ENCODE results near the gene ZNF318.

Gene ZNF318

DNA sequence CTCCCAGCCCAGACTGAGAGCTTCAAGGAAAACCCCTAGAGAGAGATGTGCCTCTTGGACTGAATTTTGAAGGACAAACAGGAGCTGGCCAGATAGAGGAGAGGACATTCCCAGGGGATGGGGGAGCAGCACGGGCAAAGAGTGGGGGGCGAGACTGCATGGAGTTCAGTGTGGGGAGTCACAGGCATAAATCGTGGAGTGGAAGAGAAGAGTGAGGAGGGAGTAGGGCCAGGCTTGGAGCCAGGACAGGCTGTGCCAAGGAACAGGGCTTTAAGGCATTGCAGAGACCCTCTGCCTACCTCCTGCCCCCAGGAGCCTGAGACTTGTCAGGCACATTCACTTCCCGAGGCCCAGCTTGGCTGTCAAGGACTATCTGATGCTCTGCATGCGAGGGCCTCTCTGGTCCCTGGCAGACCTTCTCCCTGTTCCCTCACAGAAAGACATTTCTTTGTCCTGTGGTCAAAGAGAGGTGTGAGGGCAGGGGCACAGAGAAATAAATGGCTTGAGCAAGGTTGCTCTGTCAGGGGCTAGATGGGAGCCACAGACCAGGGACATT lies 76.6 kb downstream of the ZNF318 start:
- WGBS (ENCODE audit: extremely low coverage, insufficient coverage, insufficient read length) = no CpG with 5 or more reads among the region's 5 CpGs
- Histone ChIP-seq H3K9me3 (ENCODE audit: insufficient read depth, low read depth, low read length) (peaks cover 3% of the 10 kb centered on the region), H2AK5ac (ENCODE audit: low read length) (no peak overlapping the region), H2AFZ (ENCODE audit: insufficient read depth, low read length, poor library complexity) (no peak overlapping the region), H4K91ac (ENCODE audit: low read depth, low read length) (no peak overlapping the region), H3K4ac (ENCODE audit: low read depth, low read length) (no peak overlapping the region), H3K18ac (ENCODE audit: low read length) (no peak overlapping the region), H3K14ac (ENCODE audit: low read length) (no peak overlapping the region), H4K8ac (ENCODE audit: low read depth, low read length) (no peak overlapping the region), H3K9ac (ENCODE audit: low read length) (no peak overlapping the region), H3K23ac (ENCODE audit: low read length) (no peak overlapping the region), H3K4me3 (ENCODE audit: low read depth, low read length) (no peak overlapping the region), H3K79me2 (ENCODE audit: control insufficient read depth, insufficient read depth, low read length, poor library complexity) (no peaks in the 10 kb centered on the region), H3K4me1 (ENCODE audit: control insufficient read depth in 1 of 2, insufficient read depth in 2 of 2, low read length in 2 of 2) (no peaks in the 10 kb centered on the region), H3K4me2 (ENCODE audit: low read length) (no peak overlapping the region), H4K12ac (ENCODE audit: low read depth, low read length) (no peak overlapping the region), H2BK5ac (ENCODE audit: low read depth, low read length, poor library complexity) (no peak overlapping the region), H3K79me1 (ENCODE audit: low read length) (no peaks in the 10 kb centered on the region), H3K27me3 (ENCODE audit: insufficient read depth, low read length) (no peaks in the 10 kb centered on the region), H2BK12ac (ENCODE audit: low read length) (no peak overlapping the region), H2BK120ac (ENCODE audit: insufficient read depth, low read length, poor library complexity) (no peak overlapping the region), H3K36me3 (ENCODE audit: control insufficient read depth in 1 of 2, insufficient read depth in 2 of 2, low read length in 2 of 2) (no peaks in the 10 kb centered on the region), H3K27ac (ENCODE audit: low read depth, low read length) (no peak overlapping the region)
- DNase-seq = no peak

DNA sequence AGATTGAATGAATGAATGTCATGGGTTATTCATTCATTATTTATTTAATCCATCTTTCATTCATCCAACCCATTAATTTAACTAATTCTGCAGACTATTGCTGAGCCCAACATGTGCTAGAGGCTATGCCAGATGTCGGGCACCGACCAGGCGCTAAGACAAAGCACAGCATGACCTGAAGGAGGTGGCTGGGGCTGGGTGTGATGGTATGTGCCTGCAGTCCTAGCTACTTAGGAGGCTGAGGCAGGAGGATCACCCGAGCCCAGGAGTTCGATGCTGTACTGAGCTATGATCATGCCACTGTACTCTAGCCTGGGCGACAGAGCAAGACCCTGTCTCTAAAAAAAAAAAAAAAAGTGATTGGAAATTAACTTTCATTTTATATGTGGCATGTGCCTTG lies 77.1 kb downstream of the ZNF318 start:
- H3K4me2 ChIP-seq (ENCODE audit: low read length) = no peak overlapping the region
- no peak overlapping the region for H2AK5ac ChIP-seq (ENCODE audit: low read length)
- H2BK5ac ChIP-seq (ENCODE audit: low read depth, low read length, poor library complexity) = no peak overlapping the region
- H4K12ac ChIP-seq (ENCODE audit: low read depth, low read length) = no peak overlapping the region
- H3K27me3 ChIP-seq (ENCODE audit: insufficient read depth, low read length) = no peaks in the 10 kb centered on the region
- H3K23ac ChIP-seq (ENCODE audit: low read length) = no peak overlapping the region
- no peak overlapping the region for H2AFZ ChIP-seq (ENCODE audit: insufficient read depth, low read length, poor library complexity)
- H3K18ac ChIP-seq (ENCODE audit: low read length) = no peak overlapping the region
- no peak overlapping the region for H2BK12ac ChIP-seq (ENCODE audit: low read length)
- no peak overlapping the region for H3K14ac ChIP-seq (ENCODE audit: low read length)
- H3K27ac ChIP-seq (ENCODE audit: low read depth, low read length) = no peak overlapping the region
- no peak overlapping the region for H3K4me3 ChIP-seq (ENCODE audit: low read depth, low read length)
- H3K4ac ChIP-seq (ENCODE audit: low read depth, low read length) = no peak overlapping the region
- no peak overlapping the region for H3K9ac ChIP-seq (ENCODE audit: low read length)
- no peak for DNase-seq
- H3K4me1 ChIP-seq (ENCODE audit: control insufficient read depth in 1 of 2, insufficient read depth in 2 of 2, low read length in 2 of 2) = no peaks in the 10 kb centered on the region
- no CpG with 5 or more reads among the region's 6 CpGs for WGBS (ENCODE audit: extremely low coverage, insufficient coverage, insufficient read length)
- no peak overlapping the region for H4K8ac ChIP-seq (ENCODE audit: low read depth, low read length)
- H2BK120ac ChIP-seq (ENCODE audit: insufficient read depth, low read length, poor library complexity) = no peak overlapping the region
- no peaks in the 10 kb centered on the region for H3K79me1 ChIP-seq (ENCODE audit: low read length)
- no peaks in the 10 kb centered on the region for H3K79me2 ChIP-seq (ENCODE audit: control insufficient read depth, insufficient read depth, low read length, poor library complexity)
- peaks cover 3% of the 10 kb centered on the region for H3K9me3 ChIP-seq (ENCODE audit: insufficient read depth, low read depth, low read length)
- H4K91ac ChIP-seq (ENCODE audit: low read depth, low read length) = no peak overlapping the region
- H3K36me3 ChIP-seq (ENCODE audit: control insufficient read depth in 1 of 2, insufficient read depth in 2 of 2, low read length in 2 of 2) = no peaks in the 10 kb centered on the region

DNA sequence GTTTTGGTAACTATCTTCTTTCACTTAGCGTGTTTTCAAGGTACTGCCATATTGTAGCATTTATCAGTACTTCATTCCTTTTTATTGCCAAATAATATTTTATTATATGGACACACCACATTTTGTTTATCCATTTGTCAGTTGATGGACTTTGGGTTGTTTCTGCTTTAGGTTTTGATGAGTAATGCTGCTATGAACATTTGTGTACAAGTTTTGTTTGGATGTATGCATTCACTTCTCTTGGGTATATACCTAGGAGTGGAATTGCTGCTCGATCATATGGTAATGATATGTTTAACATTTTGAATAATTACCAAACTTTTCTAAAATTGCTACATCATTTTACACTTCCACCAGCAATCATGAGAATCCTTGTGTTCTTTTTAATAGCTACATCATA lies 77.7 kb downstream of the ZNF318 start:
- Histone ChIP-seq H4K91ac (ENCODE audit: low read depth, low read length) (no peak overlapping the region), H3K4me1 (ENCODE audit: control insufficient read depth in 1 of 2, insufficient read depth in 2 of 2, low read length in 2 of 2) (no peaks in the 10 kb centered on the region), H3K27me3 (ENCODE audit: insufficient read depth, low read length) (no peaks in the 10 kb centered on the region), H3K4me3 (ENCODE audit: low read depth, low read length) (no peak overlapping the region), H3K4ac (ENCODE audit: low read depth, low read length) (no peak overlapping the region), H3K18ac (ENCODE audit: low read length) (no peak overlapping the region), H3K23ac (ENCODE audit: low read length) (no peak overlapping the region), H2AFZ (ENCODE audit: insufficient read depth, low read length, poor library complexity) (no peak overlapping the region), H3K36me3 (ENCODE audit: control insufficient read depth in 1 of 2, insufficient read depth in 2 of 2, low read length in 2 of 2) (no peaks in the 10 kb centered on the region), H3K9me3 (ENCODE audit: insufficient read depth, low read depth, low read length) (peaks cover 3% of the 10 kb centered on the region), H4K12ac (ENCODE audit: low read depth, low read length) (no peak overlapping the region), H3K27ac (ENCODE audit: low read depth, low read length) (no peak overlapping the region), H2BK120ac (ENCODE audit: insufficient read depth, low read length, poor library complexity) (no peak overlapping the region), H3K4me2 (ENCODE audit: low read length) (no peak overlapping the region), H2BK12ac (ENCODE audit: low read length) (no peak overlapping the region), H4K8ac (ENCODE audit: low read depth, low read length) (no peak overlapping the region), H3K79me1 (ENCODE audit: low read length) (no peaks in the 10 kb centered on the region), H3K79me2 (ENCODE audit: control insufficient read depth, insufficient read depth, low read length, poor library complexity) (no peaks in the 10 kb centered on the region), H3K14ac (ENCODE audit: low read length) (no peak overlapping the region), H2BK5ac (ENCODE audit: low read depth, low read length, poor library complexity) (no peak overlapping the region), H2AK5ac (ENCODE audit: low read length) (no peak overlapping the region), H3K9ac (ENCODE audit: low read length) (no peak overlapping the region)
- no CpG with 5 or more reads among the region's 2 CpGs for WGBS (ENCODE audit: extremely low coverage, insufficient coverage, insufficient read length)
- DNase-seq = no peak

DNA sequence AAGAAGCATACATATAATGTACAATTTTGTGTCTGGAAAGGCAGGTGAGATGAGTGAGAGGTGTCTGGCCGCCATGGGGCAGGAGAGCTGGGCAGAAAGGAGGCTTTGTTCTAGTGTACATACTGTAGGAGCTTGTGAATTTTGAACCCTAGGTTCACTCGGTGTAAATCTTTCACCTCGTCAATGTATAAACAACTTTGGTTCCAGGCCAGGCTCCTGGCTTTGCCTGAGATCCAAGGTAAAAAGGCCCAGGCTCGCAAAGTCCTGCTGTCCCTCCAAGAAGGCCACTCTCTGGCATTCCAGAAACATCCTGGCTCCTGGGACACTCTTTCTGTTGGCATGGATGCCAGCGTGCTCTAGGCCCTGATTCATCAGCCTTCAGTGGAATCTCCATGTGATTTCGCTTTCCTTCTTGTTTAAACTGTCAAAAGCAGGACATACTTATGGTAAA lies 78.5 kb downstream of the ZNF318 start:
- Histone ChIP-seq H3K9ac (ENCODE audit: low read length) (no peak overlapping the region), H2BK12ac (ENCODE audit: low read length) (no peak overlapping the region), H3K4ac (ENCODE audit: low read depth, low read length) (no peak overlapping the region), H3K23ac (ENCODE audit: low read length) (no peak overlapping the region), H3K79me2 (ENCODE audit: control insufficient read depth, insufficient read depth, low read length, poor library complexity) (no peaks in the 10 kb centered on the region), H3K4me1 (ENCODE audit: control insufficient read depth in 1 of 2, insufficient read depth in 2 of 2, low read length in 2 of 2) (no peaks in the 10 kb centered on the region), H2BK120ac (ENCODE audit: insufficient read depth, low read length, poor library complexity) (no peak overlapping the region), H2AFZ (ENCODE audit: insufficient read depth, low read length, poor library complexity) (no peak overlapping the region), H3K27ac (ENCODE audit: low read depth, low read length) (no peak overlapping the region), H3K79me1 (ENCODE audit: low read length) (no peaks in the 10 kb centered on the region), H3K4me2 (ENCODE audit: low read length) (no peak overlapping the region), H4K91ac (ENCODE audit: low read depth, low read length) (no peak overlapping the region), H3K14ac (ENCODE audit: low read length) (no peak overlapping the region), H2AK5ac (ENCODE audit: low read length) (no peak overlapping the region), H3K18ac (ENCODE audit: low read length) (no peak overlapping the region), H3K36me3 (ENCODE audit: control insufficient read depth in 1 of 2, insufficient read depth in 2 of 2, low read length in 2 of 2) (no peaks in the 10 kb centered on the region), H4K12ac (ENCODE audit: low read depth, low read length) (no peak overlapping the region), H4K8ac (ENCODE audit: low read depth, low read length) (no peak overlapping the region), H3K27me3 (ENCODE audit: insufficient read depth, low read length) (peaks cover under 1% of the 10 kb centered on the region), H2BK5ac (ENCODE audit: low read depth, low read length, poor library complexity) (no peak overlapping the region), H3K4me3 (ENCODE audit: low read depth, low read length) (no peak overlapping the region), H3K9me3 (ENCODE audit: insufficient read depth, low read depth, low read length) (peaks cover 3% of the 10 kb centered on the region)
- DNase-seq = no peak
- no CpG with 5 or more reads among the region's 6 CpGs for WGBS (ENCODE audit: extremely low coverage, insufficient coverage, insufficient read length)
